Duodenal mucosa (tissue), 2 donors: ENCODE results near the gene SLX4IP.
A peak's percentile ranks its signal among the peaks of the same experiment; 100 is the strongest.

Experiments used
- H3K27ac ChIP-seq: one replicate; pipeline ENCODE4 v1.7.0; 2013; ENCODE audit warnings: low read depth, low read length
- H3K27me3 ChIP-seq, 2 donors: one replicate each; pipeline ENCODE4 v1.7.0; 2013; ENCODE audit warnings: low read length in 2 of 2, control low read depth in 1 of 2; ENCODE audit not compliant: insufficient read depth in 2 of 2, control insufficient read depth in 1 of 2
- H3K36me3 ChIP-seq, 2 donors: one replicate each; pipeline ENCODE4 v1.7.0; 2013; ENCODE audit warnings: low read length in 2 of 2, control low read depth in 1 of 2; ENCODE audit not compliant: insufficient read depth in 2 of 2, control insufficient read depth in 1 of 2
- H3K4me1 ChIP-seq, 2 donors: one replicate each; pipeline ENCODE4 v1.7.0; 2013; ENCODE audit warnings: low read length in 2 of 2, control low read depth in 1 of 2; ENCODE audit not compliant: insufficient read depth in 2 of 2, control insufficient read depth in 1 of 2
- H3K4me3 ChIP-seq, 2 donors: one replicate each; pipeline ENCODE4 v1.7.0; 2013; ENCODE audit warnings: low read length in 2 of 2, low read depth in 1 of 2
- H3K9ac ChIP-seq, 2 donors: one replicate each; pipeline ENCODE4 v1.7.0; 2013; ENCODE audit warnings: low read length in 2 of 2, low read depth in 1 of 2
- H3K9me3 ChIP-seq, 2 donors: one replicate each; pipeline ENCODE4 v1.7.0; 2013; ENCODE audit warnings: low read length in 2 of 2, control low read depth in 1 of 2; ENCODE audit not compliant: control insufficient read depth in 1 of 2

Gene SLX4IP

GRCh38 chr20:10648651-10649050, 213.5 kb downstream of the SLX4IP start:
- Histone ChIP-seq H3K27ac (no peak overlapping the region), H3K36me3 (peaks cover 71 to 88% of the 10 kb centered on the region in 2 donors), H3K9me3 (no peaks in the 10 kb centered on the region), H3K4me1 (peaks cover 7 to 9% of the 10 kb centered on the region in 2 donors), H3K4me3 (no peak overlapping the region), H3K27me3 (no peaks in the 10 kb centered on the region), H3K9ac (no peak overlapping the region)

- no peaks in the 10 kb centered on the region for H3K27me3 ChIP-seq
- H3K36me3 ChIP-seq = peaks cover 67 to 82% of the 10 kb centered on the region in 2 donors
- H3K9me3 ChIP-seq = no peaks in the 10 kb centered on the region
- peaks cover 13 to 15% of the 10 kb centered on the region in 2 donors for H3K4me1 ChIP-seq
- no peak overlapping the region for H3K9ac ChIP-seq
- no peak overlapping the region for H3K4me3 ChIP-seq
- H3K27ac ChIP-seq = no peak overlapping the region
Observed at GRCh38 chr20:10649080-10649796, 214.1 kb downstream of the SLX4IP start.

GRCh38 chr20:10649797-10650160, 214.7 kb downstream of the SLX4IP start:
- Histone ChIP-seq H3K27me3 (no peaks in the 10 kb centered on the region), H3K9me3 (no peaks in the 10 kb centered on the region), H3K36me3 (peaks cover 62 to 77% of the 10 kb centered on the region in 2 donors), H3K9ac (no peak overlapping the region), H3K4me3 (no peak overlapping the region), H3K4me1 (peaks cover 17 to 20% of the 10 kb centered on the region in 2 donors), H3K27ac (no peak overlapping the region)

GRCh38 chr20:10651227-10651990, 216.3 kb downstream of the SLX4IP start:
- H3K9ac ChIP-seq = no peak overlapping the region
- H3K27me3 ChIP-seq = no peaks in the 10 kb centered on the region
- no peak overlapping the region for H3K27ac ChIP-seq
- H3K4me1 ChIP-seq = peaks cover 26 to 33% of the 10 kb centered on the region in 2 donors
- peaks cover 52 to 71% of the 10 kb centered on the region in 2 donors for H3K36me3 ChIP-seq
- H3K4me3 ChIP-seq = no peak overlapping the region
- no peaks in the 10 kb centered on the region for H3K9me3 ChIP-seq

- Histone ChIP-seq H3K27ac (no peak overlapping the region), H3K27me3 (no peaks in the 10 kb centered on the region), H3K4me1 (peaks cover 26 to 33% of the 10 kb centered on the region in 2 donors), H3K9ac (no peak overlapping the region), H3K4me3 (no peak overlapping the region), H3K36me3 (peaks cover 47 to 70% of the 10 kb centered on the region in 2 donors), H3K9me3 (no peaks in the 10 kb centered on the region)
Observed at GRCh38 chr20:10652185-10652584, 217.1 kb downstream of the SLX4IP start.

- H3K27ac ChIP-seq = no peak overlapping the region
- H3K4me3 ChIP-seq = no peak overlapping the region
- H3K9me3 ChIP-seq = no peaks in the 10 kb centered on the region
- H3K36me3 ChIP-seq = peaks cover 41 to 70% of the 10 kb centered on the region in 2 donors
- peaks cover 26 to 33% of the 10 kb centered on the region in 2 donors for H3K4me1 ChIP-seq
- H3K9ac ChIP-seq = no peak overlapping the region
- H3K27me3 ChIP-seq = no peaks in the 10 kb centered on the region
Observed at GRCh38 chr20:10652660-10653261, 217.7 kb downstream of the SLX4IP start.

GRCh38 chr20:10653599-10654249, 218.6 kb downstream of the SLX4IP start:
- H3K36me3 ChIP-seq = peaks cover 38 to 67% of the 10 kb centered on the region in 2 donors
- H3K9ac ChIP-seq = no peak overlapping the region
- no peaks in the 10 kb centered on the region for H3K27me3 ChIP-seq
- H3K27ac ChIP-seq = peak overlapping the region; percentile 16
- peak overlapping the region in 1 of 2 donors; percentile 3 for H3K4me3 ChIP-seq
- H3K4me1 ChIP-seq = peaks cover 26 to 33% of the 10 kb centered on the region in 2 donors
- no peaks in the 10 kb centered on the region for H3K9me3 ChIP-seq

- Histone ChIP-seq H3K27ac (no peak overlapping the region), H3K9me3 (no peaks in the 10 kb centered on the region), H3K9ac (no peak overlapping the region), H3K4me1 (peaks cover 26 to 33% of the 10 kb centered on the region in 2 donors), H3K36me3 (peaks cover 34 to 66% of the 10 kb centered on the region in 2 donors), H3K27me3 (no peaks in the 10 kb centered on the region), H3K4me3 (no peak overlapping the region)
Observed at GRCh38 chr20:10654250-10654610, 219.1 kb downstream of the SLX4IP start.

GRCh38 chr20:10654630-10655029, 219.5 kb downstream of the SLX4IP start:
- H3K27ac ChIP-seq = no peak overlapping the region
- H3K9ac ChIP-seq = no peak overlapping the region
- H3K4me3 ChIP-seq = no peak overlapping the region
- H3K9me3 ChIP-seq = no peaks in the 10 kb centered on the region
- H3K27me3 ChIP-seq = no peaks in the 10 kb centered on the region
- peaks cover 30 to 64% of the 10 kb centered on the region in 2 donors for H3K36me3 ChIP-seq
- peaks cover 26 to 33% of the 10 kb centered on the region in 2 donors for H3K4me1 ChIP-seq
